Endothelial cell (in vitro differentiated cells): ENCODE results near the gene RAB11FIP4. TPM values are rescaled to one million over a fixed set of nuclear protein-coding genes. Genes with fewer than 3 reads are reported as not detected.
A peak's percentile ranks its signal among the peaks of the same experiment; 100 is the strongest.

Source experiments
- DNase-seq: peaks from one replicate; pipeline ENCODE4 v3.0.0; 2021; ENCODE audit warnings: low spot score
- H3K27ac Mint-ChIP-seq: one replicate; pipeline ENCODE4 v1.8.0; 2021; ENCODE audit warnings: mixed read lengths, inconsistent platforms; ENCODE audit not compliant: unreplicated experiment
- H3K27me3 Mint-ChIP-seq: one replicate; pipeline ENCODE4 v1.8.0; 2021; ENCODE audit warnings: mild to moderate bottlenecking, moderate library complexity, mixed read lengths, inconsistent platforms; ENCODE audit not compliant: unreplicated experiment
- H3K36me3 Mint-ChIP-seq: one replicate; pipeline ENCODE4 v1.8.0; 2021; ENCODE audit warnings: mild to moderate bottlenecking, low read depth, mixed read lengths, inconsistent platforms; ENCODE audit not compliant: unreplicated experiment
- H3K4me1 Mint-ChIP-seq: one replicate; pipeline ENCODE4 v1.8.0; 2021; ENCODE audit warnings: mild to moderate bottlenecking, mixed read lengths, inconsistent platforms; ENCODE audit not compliant: unreplicated experiment
- H3K4me3 Mint-ChIP-seq: one replicate; pipeline ENCODE4 v1.8.0; 2021; ENCODE audit warnings: mild to moderate bottlenecking, mixed read lengths, inconsistent platforms; ENCODE audit not compliant: unreplicated experiment
- H3K9me3 Mint-ChIP-seq: one replicate; pipeline ENCODE4 v1.8.0; 2021; ENCODE audit warnings: mixed read lengths, inconsistent platforms; ENCODE audit not compliant: unreplicated experiment
- CTCF ChIP-seq: fragments of 200-600 bp; sonication (generic); IDR thresholded peaks from one replicate; pipeline ENCODE4 v1.5.0; 2021; ENCODE audit warnings: antibody characterized with exemption; ENCODE audit not compliant: unreplicated experiment
- total RNA-seq: library from RNA; stranded (reverse); fragmentation: NEBNext Ultra II Directional; extraction: Animal tissue kit (Norgen Biotek cat#: 25700); gene quantifications from one replicate; pipeline ENCODE4 v1.2.1, GENCODE V29; 2021; ENCODE audit not compliant: unreplicated experiment

The RAB11FIP4 gene
- total RNA-seq, 1 donor from 2014 or later = 0.92 TPM

- Mint-ChIP-seq H3K36me3 (no peaks in the 10 kb centered on the region), H3K4me3 (no peak overlapping the region), H3K9me3 (no peaks in the 10 kb centered on the region), H3K4me1 (no peaks in the 10 kb centered on the region), H3K27me3 (peaks cover 21% of the 10 kb centered on the region), H3K27ac (no peak overlapping the region)
- DNase-seq = peak; percentile 81
- no peak for TF ChIP-seq CTCF
Observed at GRCh38 chr17:31394544-31394943, 3.1 kb downstream of the RAB11FIP4 start.

- no peaks in the 10 kb centered on the region for H3K9me3 Mint-ChIP-seq
- DNase-seq = no peak
- no peak for TF ChIP-seq CTCF
- no peaks in the 10 kb centered on the region for H3K4me1 Mint-ChIP-seq
- H3K27me3 Mint-ChIP-seq = peaks cover 13% of the 10 kb centered on the region
- H3K36me3 Mint-ChIP-seq = no peaks in the 10 kb centered on the region
- no peak overlapping the region for H3K27ac Mint-ChIP-seq
- no peak overlapping the region for H3K4me3 Mint-ChIP-seq
Observed at GRCh38 chr17:31397256-31397939, 5.9 kb downstream of the RAB11FIP4 start.

- no peaks in the 10 kb centered on the region for H3K4me1 Mint-ChIP-seq
- no peaks in the 10 kb centered on the region for H3K36me3 Mint-ChIP-seq
- H3K27me3 Mint-ChIP-seq = peaks cover 6% of the 10 kb centered on the region
- no peak overlapping the region for H3K4me3 Mint-ChIP-seq
- no peak for DNase-seq
- no peaks in the 10 kb centered on the region for H3K9me3 Mint-ChIP-seq
- no peak overlapping the region for H3K27ac Mint-ChIP-seq
- no peak for TF ChIP-seq CTCF
Observed at GRCh38 chr17:31398381-31399311, 7.2 kb downstream of the RAB11FIP4 start.

- Mint-ChIP-seq H3K4me1 (no peaks in the 10 kb centered on the region), H3K36me3 (no peaks in the 10 kb centered on the region), H3K27me3 (no peaks in the 10 kb centered on the region), H3K4me3 (no peak overlapping the region), H3K9me3 (no peaks in the 10 kb centered on the region), H3K27ac (no peak overlapping the region)
- no peak for TF ChIP-seq CTCF
- no peak for DNase-seq
Observed at GRCh38 chr17:31400481-31400950, 9.0 kb downstream of the RAB11FIP4 start.
